ENCODE measurements around the gene ANKH.

DNA sequence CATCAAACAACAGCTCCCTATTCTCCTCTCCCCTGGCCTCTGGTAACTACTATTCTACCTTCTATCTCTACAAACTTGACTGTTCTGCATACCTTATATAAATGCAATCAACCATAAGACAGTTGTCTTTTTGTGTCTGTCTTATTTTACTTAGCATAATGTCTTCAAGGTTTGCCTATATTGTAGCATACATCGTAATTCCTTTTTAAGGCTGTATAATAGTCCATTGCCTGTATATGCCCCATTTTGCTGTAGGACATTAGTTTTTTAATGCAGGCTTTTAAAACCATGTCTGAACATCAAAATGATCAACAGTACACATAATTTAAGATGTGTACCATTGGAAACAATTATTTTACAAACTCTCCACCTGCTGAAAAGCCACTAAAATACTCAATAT, 12.4 kb downstream of the ANKH start:
- TF ChIP-seq, protein P1, sequence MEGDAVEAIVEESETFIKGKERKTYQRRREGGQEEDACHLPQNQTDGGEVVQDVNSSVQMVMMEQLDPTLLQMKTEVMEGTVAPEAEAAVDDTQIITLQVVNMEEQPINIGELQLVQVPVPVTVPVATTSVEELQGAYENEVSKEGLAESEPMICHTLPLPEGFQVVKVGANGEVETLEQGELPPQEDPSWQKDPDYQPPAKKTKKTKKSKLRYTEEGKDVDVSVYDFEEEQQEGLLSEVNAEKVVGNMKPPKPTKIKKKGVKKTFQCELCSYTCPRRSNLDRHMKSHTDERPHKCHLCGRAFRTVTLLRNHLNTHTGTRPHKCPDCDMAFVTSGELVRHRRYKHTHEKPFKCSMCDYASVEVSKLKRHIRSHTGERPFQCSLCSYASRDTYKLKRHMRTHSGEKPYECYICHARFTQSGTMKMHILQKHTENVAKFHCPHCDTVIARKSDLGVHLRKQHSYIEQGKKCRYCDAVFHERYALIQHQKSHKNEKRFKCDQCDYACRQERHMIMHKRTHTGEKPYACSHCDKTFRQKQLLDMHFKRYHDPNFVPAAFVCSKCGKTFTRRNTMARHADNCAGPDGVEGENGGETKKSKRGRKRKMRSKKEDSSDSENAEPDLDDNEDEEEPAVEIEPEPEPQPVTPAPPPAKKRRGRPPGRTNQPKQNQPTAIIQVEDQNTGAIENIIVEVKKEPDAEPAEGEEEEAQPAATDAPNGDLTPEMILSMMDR (IDR thresholded peaks at IDR 0.05 in 2 of 3, conservative IDR thresholded peaks at IDR 0.05 in 1 of 3; ENCODE audit: control insufficient read depth in 2 of 3, extremely low read depth in 1 of 3, insufficient read depth in 1 of 3, low read depth in 3 of 3, low read length in 3 of 3) = no peak
- TF ChIP-seq POLR2A (IDR thresholded peaks at IDR 0.05; ENCODE audit: low read depth, low read length) (no peak), REST (IDR thresholded peaks at IDR 0.05; ENCODE audit: low read depth, low read length) (no peak), RAD51 (IDR thresholded peaks at IDR 0.05) (no peak), ZBTB33 (IDR thresholded peaks at IDR 0.05) (no peak), PKNOX1 (IDR thresholded peaks at IDR 0.05) (no peak), PML (IDR thresholded peaks at IDR 0.05; ENCODE audit: low read length) (no peak), EP300 (IDR thresholded peaks at IDR 0.05; ENCODE audit: borderline replicate concordance in 1 of 2, control insufficient read depth in 1 of 2, low read depth in 2 of 2, low read length in 2 of 2) (no peak), CBX5 (IDR thresholded peaks at IDR 0.05; ENCODE audit: low read depth) (no peak), CEBPB (IDR thresholded peaks at IDR 0.05; ENCODE audit: borderline replicate concordance in 1 of 2, low read depth in 2 of 2, low read length in 2 of 2) (no peak), KDM1A (IDR thresholded peaks at IDR 0.05; ENCODE audit: borderline replicate concordance) (no peak), CHD4 (IDR thresholded peaks at IDR 0.05) (no peak), ZNF24 (IDR thresholded peaks at IDR 0.05) (no peak)
- TF ChIP-seq, protein P2, sequence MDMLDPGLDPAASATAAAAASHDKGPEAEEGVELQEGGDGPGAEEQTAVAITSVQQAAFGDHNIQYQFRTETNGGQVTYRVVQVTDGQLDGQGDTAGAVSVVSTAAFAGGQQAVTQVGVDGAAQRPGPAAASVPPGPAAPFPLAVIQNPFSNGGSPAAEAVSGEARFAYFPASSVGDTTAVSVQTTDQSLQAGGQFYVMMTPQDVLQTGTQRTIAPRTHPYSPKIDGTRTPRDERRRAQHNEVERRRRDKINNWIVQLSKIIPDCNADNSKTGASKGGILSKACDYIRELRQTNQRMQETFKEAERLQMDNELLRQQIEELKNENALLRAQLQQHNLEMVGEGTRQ (IDR thresholded peaks at IDR 0.05; ENCODE audit: borderline replicate concordance, low read depth, low read length) = no peak

Measured in GM12878 (cell line).